Left lung (tissue), 10 donors: ENCODE measurements around the gene UBR4. TPM values are rescaled to one million over a fixed set of nuclear protein-coding genes. Genes with fewer than 3 reads are reported as not detected.
A peak's percentile ranks its signal among the peaks of the same experiment; 100 is the strongest.
"Not testable (repeated sequence)": the region's sequence is repeated elsewhere in the genome, so short reads cannot be mapped to it uniquely, and the experiment has no call there.

Experiments used
- ATAC-seq: fragments of 200-7000 bp; cut with Tn5 transposase; one replicate; pipeline ENCODE4 v1.9.1; 2020; ENCODE audit warnings: moderate library complexity
- DNase-seq, 4 donors: peaks; one replicate each; pipeline ENCODE4 v3.0.0-alpha.2; 2013 to 2020
- H3K27ac ChIP-seq, 2 donors: fragments of 200-600 bp; sonication (generic) in 1 of 2; one replicate each; pipeline versions ENCODE4 v1.5.0 to v1.8.0; 2020 to 2021
- H3K27me3 ChIP-seq, 2 donors: fragments of 200-600 bp; sonication (generic) in 1 of 2; one replicate each; pipeline versions ENCODE4 v1.5.0 to v1.8.0; 2020 to 2021
- H3K36me3 ChIP-seq, 2 donors: fragments of 200-600 bp; sonication (generic) in 1 of 2; one replicate each; pipeline versions ENCODE4 v1.5.0 to v1.8.0; 2020 to 2021
- H3K4me1 ChIP-seq, 2 donors: fragments of 200-600 bp; one replicate each; pipeline ENCODE4 v1.8.0; 2021
- H3K4me3 ChIP-seq, 2 donors: fragments of 200-600 bp; sonication (generic) in 1 of 2; one replicate each; pipeline versions ENCODE4 v1.5.0 to v1.8.0; 2020 to 2021; ENCODE audit warnings: mild to moderate bottlenecking in 1 of 2
- H3K9me3 ChIP-seq, 2 donors: fragments of 200-600 bp; sonication (generic) in 1 of 2; one replicate each; pipeline versions ENCODE4 v1.5.0 to v1.8.0; 2020 to 2021
- CTCF ChIP-seq, 2 donors: fragments of 200-600 bp; sonication (generic) in 1 of 2; IDR thresholded peaks; one replicate each; pipeline versions ENCODE4 v1.5.0 to v1.8.0; 2021; ENCODE audit warnings: antibody characterized with exemption in 2 of 2
- intact Hi-C, 2 donors: fragments of 100-400 bp; cut with DNase I; formaldehyde crosslinking; loops; one replicate each; pipeline versions ENCODE4 v1.11.2 to v1.14.2; 2022
- polyA plus RNA-seq, 6 donors: library from polyadenylated mRNA; unstranded; fragments of 120-200 nt; gene quantifications; one replicate each; pipeline ENCODE4 v1.2.1, GENCODE V29; 2013; ENCODE audit not compliant: insufficient read length in 6 of 6
- total RNA-seq, 2 donors: library from RNA; stranded (reverse); fragmentation: NEBNext Ultra II Directional; extraction: Animal tissue kit (Norgen Biotek cat#: 25700); gene quantifications; one replicate each; pipeline ENCODE4 v1.2.1, GENCODE V29; 2021
- donor health status: DM: no; HTN: yes; CAD: no.
- donor health status: DM: no; HTN: no; CAD: no.

The UBR4 gene
- total and polyA plus RNA-seq, 8 donors = 95.9 to 130 (median 109) TPM

DNA sequence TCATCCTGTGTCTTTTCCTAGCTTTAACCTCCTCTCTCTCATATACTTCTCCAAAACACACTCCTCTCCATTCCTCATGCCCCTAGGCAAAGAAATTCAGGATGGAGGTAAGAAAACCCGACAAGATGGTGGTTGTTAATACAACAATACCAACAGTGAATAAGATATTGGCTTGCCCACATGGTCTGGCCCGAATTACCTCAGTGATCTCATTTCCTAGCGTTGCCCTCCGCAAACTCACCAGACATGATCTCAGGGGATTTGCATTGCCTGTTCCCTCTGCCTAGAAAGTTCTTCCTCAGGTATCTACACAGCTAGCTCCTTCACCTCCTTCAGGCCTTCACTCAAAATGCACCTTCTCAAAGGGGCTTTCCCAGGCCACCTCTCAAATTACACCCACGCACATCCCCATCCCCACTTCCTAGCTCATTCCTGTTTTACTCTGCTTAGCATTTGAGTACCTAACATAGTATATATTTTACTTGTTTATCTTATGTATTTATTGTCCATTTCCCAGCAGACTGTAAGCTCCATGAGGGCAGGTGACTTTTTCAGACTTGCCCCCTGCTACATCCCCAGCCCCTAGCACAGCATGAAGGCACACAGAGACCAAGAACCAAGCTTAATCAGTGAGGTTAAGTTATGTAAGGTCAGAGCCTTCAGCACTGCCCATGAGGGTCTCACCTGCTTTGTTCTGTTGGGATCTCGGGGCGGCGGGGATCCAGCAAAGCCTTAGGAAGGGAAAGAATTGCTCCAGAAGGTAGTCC, 10.2 kb upstream of the UBR4 start:
- peaks cover 0 to 98% of the 10 kb centered on the region in 2 donors for H3K36me3 ChIP-seq
- intact Hi-C loops = no loop called here
- H3K4me1 ChIP-seq = peaks cover 0 to 14% of the 10 kb centered on the region in 2 donors
- H3K9me3 ChIP-seq = no peaks in the 10 kb centered on the region
- H3K4me3 ChIP-seq = no peak overlapping the region
- ATAC-seq (no peak), DNase-seq (no peak)
- H3K27ac ChIP-seq = peak overlapping the region in 1 of 2 donors; percentile 20
- no peak for TF ChIP-seq CTCF (IDR thresholded peaks at IDR 0.05)
- no peaks in the 10 kb centered on the region for H3K27me3 ChIP-seq

DNA sequence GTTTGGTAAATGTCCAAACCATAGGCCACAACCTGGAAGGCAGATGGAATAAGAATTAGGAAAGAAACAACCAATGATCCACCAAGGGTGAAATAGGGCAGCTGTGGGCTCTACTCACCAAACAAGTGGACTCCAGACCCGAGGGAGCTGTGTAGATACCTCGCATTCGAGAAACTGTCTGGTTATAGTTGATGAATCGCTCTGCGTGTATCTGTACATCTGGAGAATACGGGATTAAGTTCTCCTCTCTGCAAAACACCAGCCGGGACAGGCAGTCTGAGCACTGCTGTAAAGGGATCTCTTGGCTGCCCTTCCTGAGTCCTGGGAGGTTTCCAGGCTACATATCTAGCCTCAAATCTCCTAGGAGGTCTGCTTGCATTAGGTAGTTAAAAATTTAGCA, 9.4 kb upstream of the UBR4 start:
- Histone ChIP-seq H3K9me3 (no peaks in the 10 kb centered on the region), H3K4me3 (no peak overlapping the region), H3K36me3 (peaks cover 0 to 98% of the 10 kb centered on the region in 2 donors), H3K4me1 (peaks cover 0 to 14% of the 10 kb centered on the region in 2 donors), H3K27ac (no peak overlapping the region), H3K27me3 (no peaks in the 10 kb centered on the region)
- no peak for ATAC-seq
- no peak for TF ChIP-seq CTCF (IDR thresholded peaks at IDR 0.05)
- no peak for DNase-seq
- intact Hi-C loops = no loop called here

GRCh38 chr1:19216585-19216984, 6.5 kb upstream of the UBR4 start:
- H3K36me3 ChIP-seq = peaks cover 0 to 77% of the 10 kb centered on the region in 2 donors

DNA sequence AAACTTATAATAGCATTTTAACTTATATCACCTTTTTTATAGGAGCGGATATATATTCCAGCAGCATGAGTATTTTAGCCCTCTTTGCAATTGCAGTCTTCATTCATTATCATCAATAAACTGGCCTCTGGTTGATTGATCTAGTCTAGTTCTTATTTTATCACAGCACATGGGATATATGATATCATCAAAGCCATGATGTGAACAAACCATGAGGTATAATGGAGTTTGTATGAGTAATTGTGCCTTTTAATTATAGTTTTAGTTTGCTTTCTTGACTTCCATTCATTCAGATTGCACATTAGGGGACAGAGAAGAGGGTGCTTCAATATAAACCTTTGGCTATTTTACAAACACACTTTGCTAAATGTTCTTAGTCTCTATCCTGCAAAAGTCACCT, 3.5 kb upstream of the UBR4 start:
- no peak for TF ChIP-seq CTCF (IDR thresholded peaks at IDR 0.05)
- intact Hi-C loops = no loop called here
- no peak overlapping the region for H3K4me3 ChIP-seq
- peaks cover 0 to 47% of the 10 kb centered on the region in 2 donors for H3K36me3 ChIP-seq
- H3K27ac ChIP-seq = no peak overlapping the region
- no peaks in the 10 kb centered on the region for H3K9me3 ChIP-seq
- ATAC-seq = no peak
- peaks cover 9 to 36% of the 10 kb centered on the region in 2 donors for H3K4me1 ChIP-seq
- no peaks in the 10 kb centered on the region for H3K27me3 ChIP-seq
- no peak for DNase-seq

More at GRCh38 chr1:19216585-19216984, 6.5 kb upstream of the UBR4 start:
- H3K27ac ChIP-seq, H3K27me3 ChIP-seq, ATAC-seq, H3K4me3 ChIP-seq, intact Hi-C loops, DNase-seq, H3K9me3 ChIP-seq: not testable (repeated sequence)
- peaks cover under 1 to 31% of the 10 kb centered on the region in 2 donors for H3K4me1 ChIP-seq

GRCh38 chr1:19212167-19212566, 2.1 kb upstream of the UBR4 start:
- Histone ChIP-seq H3K27ac (no peak overlapping the region), H3K27me3 (no peaks in the 10 kb centered on the region), H3K36me3 (peaks cover 0 to 33% of the 10 kb centered on the region in 2 donors), H3K4me1 (peaks cover 9 to 50% of the 10 kb centered on the region in 2 donors), H3K9me3 (no peaks in the 10 kb centered on the region), H3K4me3 (no peak overlapping the region)
- TF ChIP-seq CTCF (IDR thresholded peaks at IDR 0.05) = no peak
- intact Hi-C loops = no loop called here
- DNase-seq (no peak), ATAC-seq (no peak)
